Upper lobe of left lung (tissue), 6 donors: ENCODE measurements around the gene STK10. TPM values are rescaled to one million over a fixed set of nuclear protein-coding genes. Genes with fewer than 3 reads are reported as not detected.

ENCODE experiments used
- ATAC-seq, 2 donors: fragments of 200-7000 bp; cut with Tn5 transposase; one replicate each; pipeline ENCODE4 v1.9.1; 2022; ENCODE audit warnings: mild to moderate bottlenecking in 2 of 2, moderate library complexity in 2 of 2; ENCODE audit not compliant: low FRiP score in 2 of 2
- DNase-seq, 2 donors: peaks; one replicate each; pipeline ENCODE4 v3.0.0-alpha.2; 2019 to 2020
- H3K27ac ChIP-seq, 4 donors: fragments of 200-600 bp; sonication (generic); one replicate each; pipeline ENCODE4 v1.5.1; 2016 to 2019
- H3K27me3 ChIP-seq, 4 donors: fragments of 200-600 bp; sonication (generic); one replicate each; pipeline ENCODE4 v1.5.1; 2017 to 2019
- H3K36me3 ChIP-seq, 4 donors: fragments of 200-600 bp; sonication (generic); one replicate each; pipeline ENCODE4 v1.5.1; 2016 to 2019
- H3K4me1 ChIP-seq, 4 donors: fragments of 200-600 bp; sonication (generic); one replicate each; pipeline ENCODE4 v1.5.1; 2018 to 2019
- H3K4me3 ChIP-seq, 4 donors: fragments of 200-600 bp; sonication (generic); one replicate each; pipeline ENCODE4 v1.5.1; 2017 to 2019; ENCODE audit warnings: mild to moderate bottlenecking in 2 of 4, moderate library complexity in 1 of 4
- H3K9me3 ChIP-seq, 4 donors: fragments of 200-600 bp; sonication (generic); one replicate each; pipeline ENCODE4 v1.5.1; 2018 to 2019
- CTCF ChIP-seq, 6 experiments: fragments of 450-650 bp in 4 of 6; fragments of 200-600 bp in 2 of 6; sonication (generic) in 2 of 6; IDR thresholded peaks; one replicate each; pipeline ENCODE4 v1.5.1; 2016 to 2019; ENCODE audit warnings: antibody characterized with exemption in 6 of 6
- EP300 ChIP-seq, 4 donors: sonication (generic); formaldehyde crosslinking; IDR thresholded peaks; one replicate each; pipeline ENCODE4 v1.5.1; 2017; ENCODE audit warnings: antibody characterized with exemption in 4 of 4, control low read depth in 2 of 4
- POLR2A ChIP-seq, 4 donors: fragments of 450-650 bp; IDR thresholded peaks; one replicate each; pipeline ENCODE4 v1.5.1; 2016 to 2017; ENCODE audit warnings: antibody characterized with exemption in 4 of 4, mild to moderate bottlenecking in 2 of 4
- POLR2AphosphoS5 ChIP-seq, 2 donors: sonication (generic); formaldehyde crosslinking; IDR thresholded peaks; one replicate each; pipeline ENCODE4 v1.5.1; 2017; ENCODE audit warnings: antibody characterized with exemption in 2 of 2
- WGBS, 2 donors: methylation state at CpG; one replicate each; pipeline ENCODE4 v1.1.5; 2017 to 2018; 5-methylcytosine and 5-hydroxymethylcytosine counted together
- total RNA-seq, 6 donors: library from RNA; depleted of rRNA in 4 of 6; stranded (reverse); fragments of >200 nt in 4 of 6; gene quantifications; one replicate each; pipeline versions ENCODE4 v1.1.0 to v1.2.1, GENCODE V29; 2016 to 2021
- donor health status: DM: no; HTN: no; CAD: no; lungs with moderate emphysema.
- donor health status: DM: no; HTN: yes; CAD: no; lungs with severe emphysema.

The STK10 gene
- 100 to 1,000 TPM in 2 of 6 donors, 10 to 100 TPM in 4; 50.6 to 170 (median 60.5) TPM for total RNA-seq

GRCh38 chr5:172188033-172188892, at the start of gene STK10:
Gene STK10 (minus strand): TSS chr5:172188224. CDS start chr5:172188042, 182 bp downstream.
- ATAC-seq (peak; percentile 95 to 96), DNase-seq (peak; percentile 93 to 98)
- 0% methylated on average over 63 of the region's 102 CpGs; no CpG with 5 or more reads in 1 of the 2 donors for WGBS, 2 donors
- H3K27ac ChIP-seq = peak within 1 kb of the TSS; percentile 92 to 97 (median 94)
- H3K4me3 ChIP-seq = peak within 1 kb of the TSS; percentile 66 to 98 (median 92)
- H3K36me3 ChIP-seq = no peaks in the 10 kb centered on the region
- no peak for TF ChIP-seq EP300 (IDR thresholded peaks at IDR 0.05)
- TF ChIP-seq POLR2AphosphoS5 (IDR thresholded peaks at IDR 0.05) = peak; percentile 37 to 53
- peak; percentile 85 to 97 (median 92) for TF ChIP-seq CTCF (IDR thresholded peaks at IDR 0.05)
- peak in 3 of 4 donors; percentile 48 to 85 (median 68) for TF ChIP-seq POLR2A (IDR thresholded peaks at IDR 0.05)
- no peaks in the 10 kb centered on the region for H3K27me3 ChIP-seq
- H3K9me3 ChIP-seq = no peaks in the 10 kb centered on the region
- H3K4me1 ChIP-seq = peaks cover 21 to 32% (median 26%) of the 10 kb centered on the region in 4 donors

- H3K4me3 ChIP-seq = no peak overlapping the region
- peaks cover 0 to 23% (median 8%) of the 10 kb centered on the region in 4 donors for H3K36me3 ChIP-seq
- no peak for ATAC-seq
- no peak for DNase-seq
- peaks cover 9 to 15% (median 12%) of the 10 kb centered on the region in 4 donors for H3K4me1 ChIP-seq
- WGBS, 2 donors = 82 to 87% methylated on average over 3 of the region's 3 CpGs
- H3K9me3 ChIP-seq = no peaks in the 10 kb centered on the region
- no peak overlapping the region for H3K27ac ChIP-seq
- no peaks in the 10 kb centered on the region for H3K27me3 ChIP-seq
- no peak for TF ChIP-seq EP300 (IDR thresholded peaks at IDR 0.05)
- no peak for TF ChIP-seq CTCF (IDR thresholded peaks at IDR 0.05)
- no peak for TF ChIP-seq POLR2A (IDR thresholded peaks at IDR 0.05)
- no peak for TF ChIP-seq POLR2AphosphoS5 (IDR thresholded peaks at IDR 0.05)
Observed at GRCh38 chr5:172235827-172236736, 48.1 kb upstream of the STK10 start.

GRCh38 chr5:172235132-172235780, 47.2 kb upstream of the STK10 start:
- no peaks in the 10 kb centered on the region for H3K27me3 ChIP-seq
- H3K4me3 ChIP-seq = no peak overlapping the region
- no peak for DNase-seq
- 26 to 42% methylated on average over 4 of the region's 4 CpGs for WGBS, 2 donors
- no peak overlapping the region for H3K27ac ChIP-seq
- peaks cover 0 to 30% (median 9%) of the 10 kb centered on the region in 4 donors for H3K36me3 ChIP-seq
- peaks cover 9 to 15% (median 12%) of the 10 kb centered on the region in 4 donors for H3K4me1 ChIP-seq
- H3K9me3 ChIP-seq = no peaks in the 10 kb centered on the region
- ATAC-seq = no peak
- TF ChIP-seq CTCF (IDR thresholded peaks at IDR 0.05) (no peak), EP300 (IDR thresholded peaks at IDR 0.05) (no peak), POLR2AphosphoS5 (IDR thresholded peaks at IDR 0.05) (no peak), POLR2A (IDR thresholded peaks at IDR 0.05) (no peak)

GRCh38 chr5:172234031-172234430, 46.0 kb upstream of the STK10 start:
- Histone ChIP-seq H3K36me3 (peaks cover 0 to 32% (median 9%) of the 10 kb centered on the region in 4 donors), H3K4me1 (peaks cover 9 to 15% (median 12%) of the 10 kb centered on the region in 4 donors), H3K27ac (no peak overlapping the region), H3K4me3 (no peak overlapping the region), H3K27me3 (no peaks in the 10 kb centered on the region), H3K9me3 (no peaks in the 10 kb centered on the region)
- no peak for ATAC-seq
- TF ChIP-seq EP300 (IDR thresholded peaks at IDR 0.05) (no peak), POLR2AphosphoS5 (IDR thresholded peaks at IDR 0.05) (no peak), CTCF (IDR thresholded peaks at IDR 0.05) (no peak), POLR2A (IDR thresholded peaks at IDR 0.05) (no peak)
- DNase-seq = no peak
- WGBS, 2 donors = 97 to 98% methylated on average over 4 of the region's 4 CpGs
